DND-41 (cell line): ENCODE measurements around the gene MDC1.

Experiments
- ATAC-seq: fragments of 200-7000 bp; cut with Tn5 transposase; 3 replicates; pipeline ENCODE4 v1.9.1; 2021; ENCODE audit warnings: low read depth; ENCODE audit not compliant: insufficient read depth
- DNase-seq: peaks from one replicate; pipeline ENCODE4 v3.0.0-alpha.2; 2020
- H2AFZ ChIP-seq: 2 replicates; pipeline ENCODE4 v1.6.0; 2012; ENCODE audit warnings: low read depth, low read length
- H3K27ac ChIP-seq: 2 replicates; pipeline ENCODE4 v1.5.1; 2012; ENCODE audit warnings: low read length, inconsistent platforms
- H3K27me3 ChIP-seq: fragments of 200-600 bp; sonication (generic); 2 replicates; pipeline ENCODE4 v1.6.0; 2012; ENCODE audit warnings: low read length, mild to moderate bottlenecking, inconsistent platforms; ENCODE audit not compliant: insufficient read depth, poor library complexity
- H3K36me3 ChIP-seq: 2 replicates; pipeline ENCODE4 v1.5.1; 2012; ENCODE audit warnings: low read length, inconsistent platforms; ENCODE audit not compliant: insufficient read depth
- H3K4me1 ChIP-seq: 2 replicates; pipeline ENCODE4 v1.5.1; 2012; ENCODE audit warnings: mild to moderate bottlenecking, low read length; ENCODE audit not compliant: insufficient read depth
- H3K4me2 ChIP-seq: 2 replicates; pipeline ENCODE4 v1.6.0; 2012; ENCODE audit warnings: mild to moderate bottlenecking, moderate library complexity, low read length, inconsistent platforms; ENCODE audit not compliant: insufficient read depth
- H3K4me3 ChIP-seq, 2 experiments: fragments of 200-600 bp in 1 of 2; shearing (Covaris generic) in 1 of 2; 2 replicates each; pipeline ENCODE4 v1.5.1; 2012 to 2016; ENCODE audit warnings: inconsistent platforms in 2 of 2, low read length in 2 of 2, mild to moderate bottlenecking in 2 of 2, low read depth in 1 of 2, moderate library complexity in 1 of 2
- H3K79me2 ChIP-seq: 2 replicates; pipeline ENCODE4 v1.6.0; 2012; ENCODE audit warnings: low read length, inconsistent platforms; ENCODE audit not compliant: insufficient read depth
- H3K9ac ChIP-seq: 2 replicates; pipeline ENCODE4 v1.6.0; 2012; ENCODE audit warnings: low read depth, mild to moderate bottlenecking, inconsistent platforms, low read length, moderate library complexity
- H3K9me3 ChIP-seq: 2 replicates; pipeline ENCODE4 v1.5.1; 2012; ENCODE audit warnings: low read length, moderate library complexity, mild to moderate bottlenecking, inconsistent platforms; ENCODE audit not compliant: insufficient read depth, severe bottlenecking
- H4K20me1 ChIP-seq: 2 replicates; pipeline ENCODE4 v1.6.0; 2012; ENCODE audit warnings: low read length; ENCODE audit not compliant: insufficient read depth
- EZH2 ChIP-seq: IDR thresholded peaks from 3 replicates; pipeline ENCODE4 v1.6.1; 2012; ENCODE audit warnings: borderline replicate concordance, low read depth, mild to moderate bottlenecking, moderate library complexity, low read length, inconsistent platforms; ENCODE audit not compliant: severe bottlenecking
- TF ChIP-seq, protein P1 (sequence below): IDR thresholded peaks from 2 replicates; pipeline ENCODE4 v1.5.1; 2012; ENCODE audit warnings: borderline replicate concordance, low read length, moderate library complexity, mild to moderate bottlenecking; ENCODE audit not compliant: poor library complexity, severe bottlenecking; ENCODE audit errors: extremely low read depth

Gene MDC1

DNA sequence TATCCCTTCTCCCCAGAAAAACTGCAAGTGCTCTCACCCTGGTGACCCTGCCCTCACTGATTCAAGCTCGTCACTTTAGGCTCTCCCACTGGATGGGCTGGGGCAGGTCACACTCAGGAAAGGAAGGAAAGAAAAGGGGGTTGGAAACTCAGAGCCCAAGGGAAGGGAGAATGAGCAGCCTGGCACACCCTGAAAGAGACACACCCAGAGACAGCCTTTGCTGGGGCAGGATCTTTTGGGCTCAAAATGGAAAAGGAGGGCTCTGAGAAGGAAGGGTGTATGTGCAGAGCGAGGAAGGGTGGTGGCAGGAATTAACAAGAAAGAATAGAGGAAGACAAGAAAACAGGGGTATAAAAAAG lies 33.1 kb downstream of the MDC1 start:
- DNase-seq (peak; percentile 25), ATAC-seq (no peak)
- Histone ChIP-seq H3K9ac (peak overlapping the region; percentile 88), H3K27ac (peak overlapping the region; percentile 94), H2AFZ (no peak overlapping the region), H3K36me3 (peaks cover 51% of the 10 kb centered on the region), H3K4me3 (peak overlapping the region; percentile 65 to 68), H4K20me1 (peaks cover 44% of the 10 kb centered on the region), H3K79me2 (peaks cover 95% of the 10 kb centered on the region), H3K4me2 (peak overlapping the region; percentile 95), H3K9me3 (no peaks in the 10 kb centered on the region), H3K4me1 (peaks cover 80% of the 10 kb centered on the region), H3K27me3 (no peaks in the 10 kb centered on the region)
- TF ChIP-seq, protein P1, sequence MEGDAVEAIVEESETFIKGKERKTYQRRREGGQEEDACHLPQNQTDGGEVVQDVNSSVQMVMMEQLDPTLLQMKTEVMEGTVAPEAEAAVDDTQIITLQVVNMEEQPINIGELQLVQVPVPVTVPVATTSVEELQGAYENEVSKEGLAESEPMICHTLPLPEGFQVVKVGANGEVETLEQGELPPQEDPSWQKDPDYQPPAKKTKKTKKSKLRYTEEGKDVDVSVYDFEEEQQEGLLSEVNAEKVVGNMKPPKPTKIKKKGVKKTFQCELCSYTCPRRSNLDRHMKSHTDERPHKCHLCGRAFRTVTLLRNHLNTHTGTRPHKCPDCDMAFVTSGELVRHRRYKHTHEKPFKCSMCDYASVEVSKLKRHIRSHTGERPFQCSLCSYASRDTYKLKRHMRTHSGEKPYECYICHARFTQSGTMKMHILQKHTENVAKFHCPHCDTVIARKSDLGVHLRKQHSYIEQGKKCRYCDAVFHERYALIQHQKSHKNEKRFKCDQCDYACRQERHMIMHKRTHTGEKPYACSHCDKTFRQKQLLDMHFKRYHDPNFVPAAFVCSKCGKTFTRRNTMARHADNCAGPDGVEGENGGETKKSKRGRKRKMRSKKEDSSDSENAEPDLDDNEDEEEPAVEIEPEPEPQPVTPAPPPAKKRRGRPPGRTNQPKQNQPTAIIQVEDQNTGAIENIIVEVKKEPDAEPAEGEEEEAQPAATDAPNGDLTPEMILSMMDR, result no peak
- no peak for TF ChIP-seq EZH2

DNA sequence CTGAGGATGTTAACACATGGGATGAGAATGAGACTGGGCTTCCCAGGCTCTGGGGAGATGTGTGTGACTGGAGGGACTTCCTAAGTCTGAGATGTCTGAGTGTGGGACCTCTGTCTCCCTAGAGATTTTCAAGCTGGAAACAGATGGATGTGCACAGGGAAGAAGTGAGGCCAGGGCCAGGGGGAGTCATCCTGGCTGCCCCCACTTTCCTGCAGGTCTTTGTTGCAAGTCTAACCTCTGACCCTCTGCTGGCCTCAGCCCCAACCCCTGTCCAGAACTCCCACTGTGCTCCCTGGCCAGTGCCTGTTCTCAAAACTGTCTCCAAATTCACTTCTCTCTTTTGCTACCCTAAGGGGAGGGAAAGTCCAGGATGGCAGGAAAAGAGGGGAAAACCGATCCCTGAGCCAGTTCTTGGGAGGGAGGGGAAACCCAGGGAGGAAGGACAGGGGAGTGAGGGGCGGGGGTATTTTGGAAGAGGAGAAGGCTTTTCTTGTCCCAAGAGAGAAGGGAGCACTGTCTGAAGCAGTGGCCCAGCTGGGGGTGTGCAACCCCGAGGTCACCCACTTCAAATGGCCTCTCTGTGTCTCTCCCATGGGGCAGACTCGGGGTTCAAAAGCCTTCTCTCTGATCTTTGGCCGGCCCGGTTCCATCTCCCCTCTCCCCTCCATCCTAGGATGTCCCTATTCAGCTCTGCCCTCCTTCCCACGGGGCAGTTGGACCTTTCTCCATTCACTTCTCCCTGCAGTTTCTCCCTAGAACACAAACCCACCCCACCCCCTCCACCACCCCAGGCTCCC lies 33.7 kb downstream of the MDC1 start:
- no peaks in the 10 kb centered on the region for H3K27me3 ChIP-seq
- peaks cover 77% of the 10 kb centered on the region for H3K4me1 ChIP-seq
- no peak for ATAC-seq
- H3K9ac ChIP-seq, result peak overlapping the region; percentile 88
- peak overlapping the region; percentile 95 for H3K4me2 ChIP-seq
- H3K27ac ChIP-seq, result peak overlapping the region; percentile 94
- peaks cover 95% of the 10 kb centered on the region for H3K79me2 ChIP-seq
- DNase-seq, result peak; percentile 16
- peak overlapping the region; percentile 65 to 68 for H3K4me3 ChIP-seq
- H3K9me3 ChIP-seq, result no peaks in the 10 kb centered on the region
- peaks cover 57% of the 10 kb centered on the region for H3K36me3 ChIP-seq
- H2AFZ ChIP-seq, result no peak overlapping the region
- H4K20me1 ChIP-seq, result peaks cover 44% of the 10 kb centered on the region
- no peak for TF ChIP-seq EZH2
- TF ChIP-seq, protein P1, result no peak

DNA sequence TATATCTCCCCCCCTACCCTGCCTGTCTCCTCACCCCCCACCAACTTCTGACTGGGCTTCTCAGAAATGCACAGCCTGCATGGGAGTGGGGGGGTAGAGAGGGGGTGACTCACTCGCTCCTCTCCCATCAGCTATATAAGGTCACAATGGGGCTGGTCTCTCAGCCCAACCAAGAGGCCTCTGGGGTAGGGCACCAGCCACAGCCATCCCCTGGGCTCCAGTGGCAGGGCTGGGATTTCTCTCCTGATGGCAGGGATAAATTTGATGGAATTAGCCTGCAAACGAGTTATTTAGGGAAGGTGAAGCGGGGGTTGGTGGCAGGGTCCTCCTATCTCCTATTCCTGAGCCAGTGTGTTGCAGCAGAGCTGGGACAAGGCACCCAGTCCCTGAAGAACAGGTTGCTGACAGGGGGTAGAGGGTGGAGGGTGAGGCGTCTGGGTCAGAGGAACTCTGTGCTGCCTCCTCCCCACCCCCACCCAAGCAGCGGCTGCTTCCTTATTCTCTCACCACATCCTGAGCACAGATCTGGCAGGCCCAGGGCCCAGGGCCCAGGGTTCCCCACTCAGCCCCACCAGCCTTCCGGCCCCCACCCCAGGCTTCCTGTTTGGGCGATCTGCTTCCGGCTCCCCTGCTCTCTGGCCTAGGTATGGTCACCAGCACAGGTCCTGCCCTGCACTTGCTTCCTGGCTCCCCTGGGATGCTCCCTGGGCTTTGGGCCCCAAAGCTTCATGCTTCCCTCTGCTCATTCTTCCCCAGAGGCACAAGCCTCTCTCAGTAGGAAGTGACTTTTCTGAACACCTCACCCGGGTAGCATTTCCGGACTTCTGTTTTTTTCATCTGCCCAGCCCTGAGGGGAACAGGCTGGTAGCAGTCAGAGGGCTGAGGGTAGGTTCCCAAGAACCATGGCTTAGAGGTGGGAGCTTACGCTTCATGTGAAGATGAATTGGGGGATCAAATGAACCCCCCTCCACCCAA lies 34.7 kb downstream of the MDC1 start:
- Histone ChIP-seq H4K20me1 (peaks cover 44% of the 10 kb centered on the region), H3K9ac (peak overlapping the region; percentile 88), H2AFZ (peak overlapping the region; percentile 62; the same call in 1 of the 2 replicates), H3K9me3 (no peaks in the 10 kb centered on the region), H3K4me1 (peaks cover 69% of the 10 kb centered on the region), H3K27me3 (no peaks in the 10 kb centered on the region), H3K4me2 (peak overlapping the region; percentile 95), H3K79me2 (peaks cover 92% of the 10 kb centered on the region), H3K4me3 (peak overlapping the region; percentile 65 to 68), H3K36me3 (peaks cover 62% of the 10 kb centered on the region), H3K27ac (peak overlapping the region; percentile 94)
- ATAC-seq, result peak; percentile 70
- peak; percentile 96 for DNase-seq
- no peak for TF ChIP-seq EZH2
- TF ChIP-seq, protein P1, result no peak
